HEK293 (cell line): Measurements from ENCODE around the gene TSPAN14.

Experiments used
- BCL11A ChIP-seq: fragments of 450-650 bp; formaldehyde crosslinking; IDR thresholded peaks from 2 replicates; pipeline ENCODE4 v1.5.1; 2016; ENCODE audit warnings: low read depth, missing biosample characterization, missing genetic modification characterization
- TCF7L2 ChIP-seq: IDR thresholded peaks from 2 replicates; pipeline ENCODE4 v1.6.1; 2011; ENCODE audit warnings: low read depth, mild to moderate bottlenecking, inconsistent platforms, low read length, moderate library complexity, borderline replicate concordance
- TF ChIP-seq, protein P1 (sequence below): fragments of 450-650 bp; formaldehyde crosslinking; IDR thresholded peaks from 2 replicates; pipeline ENCODE4 v1.5.1; 2016; ENCODE audit warnings: missing biosample characterization, missing genetic modification characterization

DNA sequence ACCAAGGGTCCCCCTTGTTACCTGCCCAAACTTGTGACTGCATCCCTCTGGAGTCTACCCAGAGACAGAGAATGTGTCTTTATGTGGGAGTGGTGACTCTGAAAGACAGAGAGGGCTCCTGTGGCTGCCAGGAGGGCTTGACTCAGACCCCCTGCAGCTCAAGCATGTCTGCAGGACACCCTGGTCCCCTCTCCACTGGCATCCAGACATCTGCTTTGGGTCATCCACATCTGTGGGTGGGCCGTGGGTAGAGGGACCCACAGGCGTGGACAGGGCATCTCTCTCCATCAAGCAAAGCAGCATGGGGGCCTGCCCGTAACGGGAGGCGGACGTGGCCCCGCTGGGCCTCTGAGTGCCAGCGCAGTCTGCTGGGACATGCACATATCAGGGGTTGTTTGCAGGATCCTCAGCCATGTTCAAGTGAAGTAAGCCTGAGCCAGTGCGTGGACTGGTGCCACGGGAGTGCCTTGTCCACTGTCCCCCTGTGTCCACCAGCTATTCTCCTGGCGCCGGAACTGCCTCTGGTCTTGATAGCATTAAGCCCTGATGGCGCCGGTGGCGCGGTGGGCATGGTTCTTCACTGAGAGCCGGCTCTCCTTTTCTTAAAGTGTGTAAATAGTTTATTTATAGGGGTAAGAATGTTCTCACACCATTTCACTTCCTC lies 64.2 kb downstream of the TSPAN14 start:
- TF ChIP-seq, protein P1, sequence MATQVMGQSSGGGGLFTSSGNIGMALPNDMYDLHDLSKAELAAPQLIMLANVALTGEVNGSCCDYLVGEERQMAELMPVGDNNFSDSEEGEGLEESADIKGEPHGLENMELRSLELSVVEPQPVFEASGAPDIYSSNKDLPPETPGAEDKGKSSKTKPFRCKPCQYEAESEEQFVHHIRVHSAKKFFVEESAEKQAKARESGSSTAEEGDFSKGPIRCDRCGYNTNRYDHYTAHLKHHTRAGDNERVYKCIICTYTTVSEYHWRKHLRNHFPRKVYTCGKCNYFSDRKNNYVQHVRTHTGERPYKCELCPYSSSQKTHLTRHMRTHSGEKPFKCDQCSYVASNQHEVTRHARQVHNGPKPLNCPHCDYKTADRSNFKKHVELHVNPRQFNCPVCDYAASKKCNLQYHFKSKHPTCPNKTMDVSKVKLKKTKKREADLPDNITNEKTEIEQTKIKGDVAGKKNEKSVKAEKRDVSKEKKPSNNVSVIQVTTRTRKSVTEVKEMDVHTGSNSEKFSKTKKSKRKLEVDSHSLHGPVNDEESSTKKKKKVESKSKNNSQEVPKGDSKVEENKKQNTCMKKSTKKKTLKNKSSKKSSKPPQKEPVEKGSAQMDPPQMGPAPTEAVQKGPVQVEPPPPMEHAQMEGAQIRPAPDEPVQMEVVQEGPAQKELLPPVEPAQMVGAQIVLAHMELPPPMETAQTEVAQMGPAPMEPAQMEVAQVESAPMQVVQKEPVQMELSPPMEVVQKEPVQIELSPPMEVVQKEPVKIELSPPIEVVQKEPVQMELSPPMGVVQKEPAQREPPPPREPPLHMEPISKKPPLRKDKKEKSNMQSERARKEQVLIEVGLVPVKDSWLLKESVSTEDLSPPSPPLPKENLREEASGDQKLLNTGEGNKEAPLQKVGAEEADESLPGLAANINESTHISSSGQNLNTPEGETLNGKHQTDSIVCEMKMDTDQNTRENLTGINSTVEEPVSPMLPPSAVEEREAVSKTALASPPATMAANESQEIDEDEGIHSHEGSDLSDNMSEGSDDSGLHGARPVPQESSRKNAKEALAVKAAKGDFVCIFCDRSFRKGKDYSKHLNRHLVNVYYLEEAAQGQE (tag by site-specific recombination): no peak
- TF ChIP-seq BCL11A (tag by site-specific recombination): no peak
- TF ChIP-seq TCF7L2: no peak
